Measurements from ENCODE around the gene CDH13.

CDH13 gene

DNA sequence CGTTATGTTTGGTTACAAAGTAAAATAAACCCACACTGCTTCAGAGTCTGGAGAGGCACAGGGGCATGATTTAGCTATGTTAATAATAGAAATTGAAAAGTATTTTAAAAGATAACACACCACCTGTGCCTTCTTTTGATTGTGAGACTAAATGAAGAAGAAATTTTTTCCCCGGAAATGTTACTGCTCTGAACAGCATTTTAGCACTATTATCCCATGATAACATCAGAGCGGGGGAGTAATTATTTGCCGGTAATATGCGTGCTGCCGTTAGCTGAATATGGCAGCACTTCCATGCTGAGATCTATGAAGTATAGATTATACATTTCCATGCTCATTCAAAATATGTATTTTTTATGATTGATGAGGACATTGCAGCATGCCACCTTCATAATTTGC, 680.8 kb downstream of the CDH13 start:
- no peak for DNase-seq (ENCODE audit: low spot score)

GRCh38 chr16:83308414-83308813, 681.6 kb downstream of the CDH13 start:
- DNase-seq (ENCODE audit: low spot score), result no peak

- no peak for DNase-seq (ENCODE audit: low spot score)
Measured at GRCh38 chr16:83310816-83311215, 684.0 kb downstream of the CDH13 start.

- DNase-seq (ENCODE audit: low spot score), result no peak
Measured at GRCh38 chr16:83312015-83312717, 685.4 kb downstream of the CDH13 start.

- no peak for DNase-seq (ENCODE audit: low spot score)
Measured at GRCh38 chr16:83312718-83313245, 686.0 kb downstream of the CDH13 start.

DNA sequence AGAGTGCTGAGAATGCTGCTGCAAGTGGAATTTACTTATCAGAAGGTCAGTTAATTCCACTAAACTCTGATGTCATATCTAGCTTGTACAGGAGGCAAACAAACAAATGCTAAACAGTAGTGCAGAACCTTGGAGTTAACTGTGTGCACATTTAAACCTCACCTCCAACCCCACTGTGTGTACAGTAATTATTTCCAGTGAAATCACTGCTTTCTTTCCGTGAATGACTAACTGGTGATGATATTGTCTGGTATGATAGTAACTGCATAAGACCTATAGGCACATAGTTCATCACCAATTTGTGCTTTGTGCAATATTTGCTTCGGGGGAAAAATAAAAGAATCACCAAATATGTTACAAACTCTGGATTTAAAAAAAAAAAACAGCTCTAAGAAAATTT, 688.5 kb downstream of the CDH13 start:
- DNase-seq (ENCODE audit: low spot score), result no peak

GRCh38 chr16:83316458-83316857, 689.7 kb downstream of the CDH13 start:
- DNase-seq (ENCODE audit: low spot score), result no peak

GRCh38 chr16:83318390-83318789, 691.6 kb downstream of the CDH13 start:
- no peak for DNase-seq (ENCODE audit: low spot score)

DNA sequence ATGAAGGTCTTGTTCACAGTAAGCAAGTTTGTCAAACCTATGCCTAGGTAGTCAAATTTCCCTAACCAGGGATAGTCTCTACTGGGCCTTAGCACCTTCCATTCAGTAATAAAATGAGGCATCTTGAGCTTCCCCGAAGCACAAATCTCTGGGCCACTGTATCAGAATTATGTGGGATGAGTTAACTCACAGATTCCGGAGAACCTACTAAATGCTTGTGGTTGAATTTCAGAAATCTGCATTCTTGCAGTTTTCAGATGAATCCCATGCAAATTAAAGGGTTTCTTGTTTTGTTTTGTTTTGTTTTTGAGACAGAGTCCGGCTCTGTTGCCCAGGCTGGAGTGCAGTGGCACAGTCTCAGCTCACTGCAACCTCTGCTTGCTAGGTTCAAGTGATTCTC, 702.2 kb downstream of the CDH13 start:
- DNase-seq (ENCODE audit: low spot score), result no peak

- DNase-seq (ENCODE audit: low spot score), result no peak
Measured at GRCh38 chr16:83329441-83329840, 702.7 kb downstream of the CDH13 start.

DNA sequence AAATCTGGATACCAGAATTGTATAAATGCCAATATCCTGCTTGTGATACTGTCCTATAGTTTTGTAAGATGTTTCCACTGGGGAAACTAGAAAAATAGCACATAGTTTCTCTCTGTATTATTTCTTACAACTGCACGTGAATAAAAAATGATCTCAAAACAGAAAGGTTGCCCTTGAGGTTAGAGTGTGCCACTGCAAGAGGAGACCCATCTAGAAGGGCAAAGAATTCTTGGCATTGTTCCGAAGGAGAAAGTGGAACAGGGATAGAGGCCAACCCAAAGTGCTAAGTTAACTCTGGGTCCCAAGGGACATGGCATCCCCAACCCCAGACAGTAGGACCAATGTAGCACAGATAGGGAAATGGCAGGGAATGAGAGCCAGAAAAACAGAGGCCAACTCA, 703.5 kb downstream of the CDH13 start:
- no peak for DNase-seq (ENCODE audit: low spot score)

DNA sequence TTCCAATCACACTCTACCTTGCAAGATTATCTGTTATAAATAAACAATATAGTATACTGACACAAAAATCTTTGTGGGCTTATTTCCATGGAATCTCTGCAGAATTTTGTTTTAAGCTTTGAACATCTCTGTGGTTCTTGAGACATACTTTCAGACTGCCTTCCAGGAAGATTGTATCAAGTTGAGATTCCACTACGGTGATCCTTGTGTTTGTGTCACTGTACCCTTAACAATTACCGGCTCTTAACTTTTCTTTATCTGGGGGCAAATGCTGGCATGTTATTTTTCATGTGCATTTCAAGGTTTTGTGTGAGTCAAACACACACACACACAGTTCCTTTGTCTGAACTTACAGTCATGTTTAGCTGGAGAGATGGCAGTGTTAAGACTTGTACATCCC, 708.3 kb downstream of the CDH13 start:
- DNase-seq (ENCODE audit: low spot score), result no peak

DNA sequence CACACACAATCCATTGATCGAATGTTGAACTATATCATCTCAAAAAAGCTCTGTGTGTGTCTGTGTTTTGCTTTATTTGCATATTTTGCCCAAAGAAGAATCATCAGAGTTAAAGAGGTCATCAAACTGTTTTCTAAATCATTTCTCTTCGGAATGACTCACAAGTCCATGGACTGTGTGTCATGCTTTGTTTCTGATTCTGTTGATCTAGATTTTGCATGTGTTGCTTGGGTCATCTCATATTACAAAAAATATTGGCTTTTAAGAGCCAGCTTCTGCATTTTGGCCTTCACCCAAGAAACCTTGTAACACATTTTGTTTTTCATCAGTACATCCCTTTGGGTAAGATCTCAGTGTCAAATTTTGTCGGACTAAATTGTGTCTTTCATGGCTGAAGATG, 709.8 kb downstream of the CDH13 start:
- no peak for DNase-seq (ENCODE audit: low spot score)

DNA sequence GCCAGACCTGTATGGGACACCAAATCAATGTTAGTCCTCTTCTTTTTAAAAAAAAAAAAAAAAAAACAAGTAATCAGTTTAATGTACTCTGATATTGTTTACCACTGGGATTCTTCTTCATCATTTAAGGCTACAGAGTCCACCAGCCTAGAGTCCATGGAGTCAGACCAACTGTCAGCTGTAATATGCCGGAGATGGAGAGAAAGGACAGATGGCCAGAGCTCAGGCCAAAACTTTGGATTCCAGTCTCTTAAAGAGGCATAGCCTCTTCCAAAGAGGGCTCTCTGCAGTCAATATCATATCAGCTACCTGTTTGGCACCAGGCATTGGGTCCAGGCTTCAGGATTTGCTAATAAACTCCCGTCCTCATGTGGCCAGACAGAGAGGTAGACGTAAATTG, 711.4 kb downstream of the CDH13 start:
- DNase-seq (ENCODE audit: low spot score), result no peak

DNA sequence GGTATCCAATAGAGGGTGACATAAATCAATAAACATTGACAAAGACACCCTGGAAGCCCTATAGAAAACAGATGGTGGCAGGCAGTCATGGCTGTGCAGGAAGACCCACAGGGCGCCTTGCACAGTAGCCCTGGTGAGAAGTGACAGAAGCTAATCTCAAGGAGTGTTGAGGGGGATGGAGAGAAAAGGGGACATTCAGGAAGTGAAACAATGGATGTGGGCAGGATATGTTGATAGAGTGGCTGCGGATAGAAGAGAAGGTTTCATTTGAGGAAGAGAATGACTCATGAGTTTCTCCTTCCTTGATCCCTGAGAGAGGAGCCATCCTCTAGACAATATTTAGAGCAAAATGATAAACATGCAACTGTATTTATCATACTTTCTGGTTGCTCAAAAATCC, 712.2 kb downstream of the CDH13 start:
- no peak for DNase-seq (ENCODE audit: low spot score)

- DNase-seq (ENCODE audit: low spot score), result no peak
Measured at GRCh38 chr16:83343935-83344366, 717.2 kb downstream of the CDH13 start.

DNA sequence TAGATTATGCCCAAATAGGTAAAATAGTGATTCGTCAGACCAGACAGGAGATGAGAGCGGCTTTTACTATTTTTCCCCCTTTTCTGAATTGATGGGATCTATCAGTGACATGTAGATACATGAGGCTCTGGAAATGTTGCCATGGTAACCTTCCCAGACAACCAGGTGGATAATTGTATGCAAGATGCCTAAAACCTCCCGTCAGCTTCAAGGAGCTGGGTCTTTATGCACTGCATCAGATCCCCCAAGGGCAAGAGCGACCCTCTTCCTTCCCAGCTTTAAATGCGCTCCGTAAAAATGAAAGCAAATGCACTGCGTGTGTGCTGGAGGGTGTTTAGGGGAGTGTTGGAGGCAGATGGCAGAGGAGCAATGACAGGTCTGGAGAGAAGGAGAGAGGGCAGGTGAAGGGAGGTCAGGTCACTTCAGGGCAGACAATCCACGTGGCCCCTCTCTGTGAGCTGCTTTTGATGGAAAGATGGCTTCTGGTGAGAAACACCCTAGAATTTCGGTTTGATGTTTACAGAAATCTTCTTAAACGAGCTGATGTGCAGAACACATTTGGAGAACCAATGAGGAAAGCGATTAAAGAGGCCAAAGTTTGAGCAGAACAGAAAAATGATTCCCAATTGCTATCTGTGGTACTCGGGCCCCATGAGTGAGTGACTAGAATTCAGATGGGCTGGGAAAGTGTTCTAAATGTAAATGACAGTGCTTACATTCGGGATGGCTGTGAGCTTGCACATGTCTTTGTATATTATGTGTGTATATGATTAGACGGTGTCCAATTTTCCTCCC, 719.3 kb downstream of the CDH13 start:
- no peak for DNase-seq (ENCODE audit: low spot score)

DNA sequence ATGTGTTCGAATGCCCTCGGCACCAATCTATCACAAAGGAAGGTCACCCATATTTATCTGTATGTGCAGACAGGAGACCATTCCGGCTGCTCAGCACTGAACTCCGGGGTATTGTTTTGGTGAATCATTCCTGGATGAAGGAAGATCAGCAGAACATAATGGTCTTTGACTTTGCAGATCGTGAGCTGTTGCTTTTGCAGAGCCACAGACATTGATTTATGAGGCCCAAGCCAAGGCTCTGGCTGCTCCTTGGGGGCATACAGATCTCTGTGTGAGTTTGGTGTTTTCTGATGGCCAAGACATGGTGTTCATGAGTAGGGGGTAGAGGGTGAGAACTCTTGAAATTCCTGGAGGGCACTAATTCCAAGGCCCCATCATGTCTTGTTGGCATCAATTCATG, 722.2 kb downstream of the CDH13 start:
- DNase-seq (ENCODE audit: low spot score), result no peak

DNA sequence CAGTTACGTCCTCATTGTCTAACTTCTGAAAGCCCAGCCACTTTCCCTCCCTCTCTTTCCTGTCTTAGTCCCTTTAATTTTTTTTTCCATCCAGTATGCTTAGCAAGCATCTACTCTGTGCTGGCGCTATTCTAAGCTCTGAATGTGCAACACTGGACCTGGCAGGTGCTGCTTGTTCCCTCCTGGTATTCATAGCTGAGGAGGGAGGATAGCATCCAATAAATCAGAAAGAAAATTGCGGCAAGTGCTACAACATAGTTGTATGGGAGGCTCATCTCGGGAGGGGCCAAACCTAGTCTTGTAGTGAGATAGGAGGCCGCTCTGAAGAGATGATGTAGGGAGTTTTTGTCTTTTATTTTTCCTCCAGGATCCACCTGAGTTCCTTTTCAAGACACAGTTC, 723.7 kb downstream of the CDH13 start:
- DNase-seq (ENCODE audit: low spot score), result no peak

- DNase-seq (ENCODE audit: low spot score), result no peak
Measured at GRCh38 chr16:83351846-83352245, 725.1 kb downstream of the CDH13 start.

DNA sequence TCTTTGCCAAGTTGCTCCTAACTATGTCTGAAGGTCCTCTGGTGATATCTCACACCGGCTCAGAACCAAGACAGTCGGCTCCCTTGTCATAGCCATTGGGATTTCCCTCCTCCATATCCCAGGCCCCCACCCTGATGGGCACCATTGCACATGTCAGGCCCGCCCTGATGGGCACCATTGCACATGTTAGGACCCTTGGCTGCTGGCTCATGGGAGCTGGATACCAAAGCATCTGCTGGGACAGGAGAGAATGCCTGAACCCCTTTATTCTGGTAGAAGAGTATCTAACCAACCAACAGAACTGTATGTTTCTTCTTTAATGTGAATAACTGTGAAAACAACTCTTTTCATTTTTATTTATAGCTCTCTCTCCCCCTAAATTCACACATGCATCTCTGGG, 726.5 kb downstream of the CDH13 start:
- DNase-seq (ENCODE audit: low spot score), result no peak

GRCh38 chr16:83354015-83354414, 727.2 kb downstream of the CDH13 start:
- no peak for DNase-seq (ENCODE audit: low spot score)

GRCh38 chr16:83355570-83356218, 728.9 kb downstream of the CDH13 start:
- no peak for DNase-seq (ENCODE audit: low spot score)
